Measurements from ENCODE around the gene PLA2G15. TPM values are rescaled to one million over a fixed set of nuclear protein-coding genes. Genes with fewer than 3 reads are reported as not detected.

PLA2G15 gene, protein sequence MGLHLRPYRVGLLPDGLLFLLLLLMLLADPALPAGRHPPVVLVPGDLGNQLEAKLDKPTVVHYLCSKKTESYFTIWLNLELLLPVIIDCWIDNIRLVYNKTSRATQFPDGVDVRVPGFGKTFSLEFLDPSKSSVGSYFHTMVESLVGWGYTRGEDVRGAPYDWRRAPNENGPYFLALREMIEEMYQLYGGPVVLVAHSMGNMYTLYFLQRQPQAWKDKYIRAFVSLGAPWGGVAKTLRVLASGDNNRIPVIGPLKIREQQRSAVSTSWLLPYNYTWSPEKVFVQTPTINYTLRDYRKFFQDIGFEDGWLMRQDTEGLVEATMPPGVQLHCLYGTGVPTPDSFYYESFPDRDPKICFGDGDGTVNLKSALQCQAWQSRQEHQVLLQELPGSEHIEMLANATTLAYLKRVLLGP
- 10 to 100 TPM; 11.2 to 15.5 TPM for total RNA-seq

DNA sequence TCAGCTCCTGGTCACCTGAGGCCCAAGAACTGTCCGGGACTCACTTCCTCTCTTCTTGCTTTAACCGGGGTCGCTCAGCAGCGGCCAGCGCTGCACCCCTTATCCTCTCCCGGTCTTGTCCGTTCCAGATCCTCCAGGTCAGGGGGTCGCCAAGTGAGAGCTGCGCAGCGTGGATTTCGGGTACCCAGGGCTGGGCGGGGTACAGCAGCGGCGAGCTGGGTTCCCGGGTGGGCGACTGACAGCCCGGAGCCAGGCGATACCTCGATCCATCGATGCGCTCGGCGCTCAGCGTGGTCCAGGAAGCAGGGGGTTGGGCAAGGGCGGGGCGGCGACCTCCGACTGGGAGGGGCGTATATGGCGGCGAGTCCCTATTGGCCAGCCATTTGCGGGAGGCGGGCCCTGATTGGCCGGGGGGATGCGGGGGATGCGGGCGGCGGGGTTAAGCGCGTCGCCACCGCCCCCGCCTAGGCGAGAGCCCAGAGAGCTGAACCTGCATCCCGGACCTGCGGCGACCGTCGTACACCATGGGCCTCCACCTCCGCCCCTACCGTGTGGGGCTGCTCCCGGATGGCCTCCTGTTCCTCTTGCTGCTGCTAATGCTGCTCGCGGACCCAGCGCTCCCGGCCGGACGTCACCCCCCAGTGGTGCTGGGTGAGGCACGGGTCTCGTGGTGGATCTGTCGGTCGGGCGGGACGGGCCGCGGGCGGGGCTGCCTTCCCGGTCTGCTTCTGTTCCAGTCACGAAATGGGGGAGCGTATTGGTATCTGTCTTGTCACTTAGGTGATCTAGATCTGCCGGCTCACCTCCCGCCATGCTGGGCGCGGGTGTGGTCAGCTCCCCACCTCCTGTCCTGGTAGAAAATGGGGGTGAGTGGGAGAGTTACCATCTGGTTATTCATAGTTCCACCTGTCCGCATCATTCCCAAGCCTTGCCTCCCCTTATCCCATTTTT is at the start of gene PLA2G15:
Gene PLA2G15 (plus strand): TSS at position 471 of the 951 bp plus-strand sequence. CDS start 54 bp downstream, at position 525.
- H3K27ac Mint-ChIP-seq: peak within 1 kb of the TSS; percentile 96
- peaks cover 13% of the 10 kb centered on the region for H3K36me3 Mint-ChIP-seq (ENCODE audit: low read depth)
- ATAC-seq (replicated peaks): peak; percentile 97
- H3K27me3 Mint-ChIP-seq: no peaks in the 10 kb centered on the region
- no peaks in the 10 kb centered on the region for H3K9me3 Mint-ChIP-seq
- peaks cover 11% of the 10 kb centered on the region for H3K4me1 Mint-ChIP-seq
- H3K4me3 Mint-ChIP-seq: peak within 1 kb of the TSS; percentile 99

DNA sequence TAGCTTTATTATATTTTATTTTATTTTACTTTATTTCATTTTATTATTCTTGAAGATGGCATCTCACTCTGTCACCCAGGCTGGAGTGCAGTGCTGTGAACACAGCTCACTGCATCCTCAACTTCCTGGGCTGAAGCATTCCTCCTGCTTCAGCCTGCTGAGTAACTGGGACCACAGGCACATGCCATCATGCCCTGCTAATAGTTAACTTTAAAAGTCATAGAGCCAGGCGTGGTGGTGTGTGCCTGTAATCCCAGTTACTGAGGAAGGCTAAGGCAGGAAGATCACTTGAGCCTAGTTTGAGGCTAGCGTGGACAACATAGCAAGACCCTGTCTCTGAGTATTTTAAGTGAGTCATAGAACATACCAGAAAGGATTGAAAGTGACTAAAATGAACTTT is 47.9 kb upstream of the PLA2G15 start:
- peaks cover 42% of the 10 kb centered on the region for H3K36me3 Mint-ChIP-seq (ENCODE audit: low read depth)
- no peaks in the 10 kb centered on the region for H3K9me3 Mint-ChIP-seq
- ATAC-seq (replicated peaks): no peak
- H3K27me3 Mint-ChIP-seq: no peaks in the 10 kb centered on the region
- H3K4me3 Mint-ChIP-seq: no peak overlapping the region
- peaks cover 7% of the 10 kb centered on the region for H3K4me1 Mint-ChIP-seq
- H3K27ac Mint-ChIP-seq: no peak overlapping the region

DNA sequence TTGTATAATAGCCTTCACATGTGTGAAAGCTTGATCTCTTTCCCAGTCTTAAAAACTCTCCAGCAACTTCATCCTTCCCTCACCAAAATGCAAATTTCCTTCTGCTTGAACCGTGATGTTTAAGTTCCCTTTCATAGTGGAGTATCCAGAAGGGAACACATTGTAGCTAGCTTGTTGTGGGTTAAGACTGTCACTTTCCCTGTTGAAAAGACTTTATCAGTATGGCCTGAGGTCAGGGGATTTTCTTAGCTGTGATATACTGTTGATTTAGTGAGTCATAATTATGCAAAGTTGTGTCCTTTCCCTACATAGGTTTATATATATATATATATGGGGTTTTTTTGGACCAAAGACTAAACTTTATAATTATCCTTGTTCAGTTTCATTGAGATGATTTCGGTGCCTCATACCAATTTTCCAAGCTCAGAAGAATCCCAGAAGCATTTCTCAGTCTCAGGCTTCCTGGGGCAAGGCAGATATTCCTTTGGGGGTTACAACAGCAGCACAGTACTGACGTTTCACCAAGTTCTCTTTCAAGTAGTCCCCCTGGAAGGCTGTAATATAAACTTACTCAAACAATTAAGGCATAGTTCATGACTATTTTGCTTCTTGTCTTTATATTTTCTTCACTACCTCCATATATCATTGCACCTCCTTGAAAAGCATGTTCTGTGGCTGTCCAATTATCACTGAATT is 44.9 kb upstream of the PLA2G15 start:
- Mint-ChIP-seq H3K27ac (peak overlapping the region; percentile 76), H3K4me1 (peaks cover 7% of the 10 kb centered on the region), H3K4me3 (peak overlapping the region; percentile 3), H3K27me3 (no peaks in the 10 kb centered on the region), H3K36me3 (ENCODE audit: low read depth) (peaks cover 25% of the 10 kb centered on the region), H3K9me3 (no peaks in the 10 kb centered on the region)
- ATAC-seq (replicated peaks): peak; percentile 93

DNA sequence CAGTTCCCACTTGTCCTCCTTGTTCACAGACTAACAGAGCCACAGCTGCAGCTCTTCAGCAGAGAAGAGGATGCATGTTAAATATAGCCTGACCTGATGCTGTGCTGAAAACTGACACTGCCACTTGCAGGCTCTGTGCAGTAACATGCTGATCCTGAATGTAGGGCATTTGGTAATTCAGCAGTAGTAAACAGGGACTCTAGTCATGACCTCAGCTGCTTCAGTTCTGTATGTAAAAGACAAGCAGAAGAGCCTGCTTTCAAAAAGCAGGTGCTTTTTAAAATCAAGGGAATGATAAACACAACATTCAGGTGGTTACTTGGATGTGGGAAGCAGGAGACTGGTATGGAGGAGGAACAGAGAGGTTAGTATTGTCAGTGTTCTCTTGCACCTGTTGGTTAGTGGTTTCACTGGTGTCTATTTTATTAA is 43.1 kb upstream of the PLA2G15 start:
- peaks cover 33% of the 10 kb centered on the region for H3K36me3 Mint-ChIP-seq (ENCODE audit: low read depth)
- H3K4me3 Mint-ChIP-seq: no peak overlapping the region
- ATAC-seq (replicated peaks): no peak
- H3K9me3 Mint-ChIP-seq: no peaks in the 10 kb centered on the region
- H3K27me3 Mint-ChIP-seq: no peaks in the 10 kb centered on the region
- H3K4me1 Mint-ChIP-seq: peaks cover 7% of the 10 kb centered on the region
- no peak overlapping the region for H3K27ac Mint-ChIP-seq

DNA sequence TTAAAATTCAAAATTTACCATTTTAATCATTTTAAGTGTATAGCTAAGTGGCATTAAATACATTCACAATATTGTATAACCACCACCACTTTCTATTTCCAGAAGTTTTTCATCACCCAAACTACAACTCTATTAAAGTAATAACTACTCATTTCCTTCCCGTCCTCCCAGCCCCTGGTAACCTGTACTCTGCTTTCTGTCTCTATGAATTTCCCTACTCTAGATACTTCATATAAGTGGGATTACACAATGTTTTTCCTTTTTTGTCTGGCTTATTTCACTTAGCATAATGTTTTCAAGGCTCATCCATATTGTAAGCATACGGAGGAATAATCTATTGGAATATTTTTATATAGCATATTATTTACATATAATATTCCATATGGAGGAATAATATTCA is 38.9 kb upstream of the PLA2G15 start:
- no peak for ATAC-seq (replicated peaks)
- Mint-ChIP-seq H3K4me1 (peaks cover 8% of the 10 kb centered on the region), H3K4me3 (no peak overlapping the region), H3K9me3 (no peaks in the 10 kb centered on the region), H3K27me3 (no peaks in the 10 kb centered on the region), H3K36me3 (ENCODE audit: low read depth) (peaks cover 38% of the 10 kb centered on the region), H3K27ac (no peak overlapping the region)

DNA sequence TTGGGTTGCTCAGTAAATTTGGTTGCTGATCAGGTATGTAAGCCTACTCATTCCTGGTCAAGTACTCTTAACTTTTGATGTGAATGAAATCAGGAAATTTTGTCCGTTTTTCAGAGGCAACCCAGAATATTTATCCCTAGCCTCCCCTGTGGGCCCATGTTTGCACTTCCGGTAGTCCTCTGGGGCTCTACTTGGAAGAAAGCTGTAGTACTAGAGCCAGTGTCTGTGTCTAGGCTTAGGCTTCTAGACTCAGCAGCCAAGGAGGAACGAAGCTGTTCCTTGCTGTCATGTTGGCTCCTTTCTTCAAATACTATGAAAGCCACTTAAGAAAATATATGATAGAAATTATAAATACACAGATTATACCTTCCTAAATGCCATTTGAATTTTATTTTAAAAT is 30.4 kb upstream of the PLA2G15 start:
- Mint-ChIP-seq H3K36me3 (ENCODE audit: low read depth) (peaks cover 51% of the 10 kb centered on the region), H3K4me3 (no peak overlapping the region), H3K27me3 (no peaks in the 10 kb centered on the region), H3K9me3 (no peaks in the 10 kb centered on the region), H3K4me1 (peaks cover 8% of the 10 kb centered on the region), H3K27ac (no peak overlapping the region)
- ATAC-seq (replicated peaks): no peak

DNA sequence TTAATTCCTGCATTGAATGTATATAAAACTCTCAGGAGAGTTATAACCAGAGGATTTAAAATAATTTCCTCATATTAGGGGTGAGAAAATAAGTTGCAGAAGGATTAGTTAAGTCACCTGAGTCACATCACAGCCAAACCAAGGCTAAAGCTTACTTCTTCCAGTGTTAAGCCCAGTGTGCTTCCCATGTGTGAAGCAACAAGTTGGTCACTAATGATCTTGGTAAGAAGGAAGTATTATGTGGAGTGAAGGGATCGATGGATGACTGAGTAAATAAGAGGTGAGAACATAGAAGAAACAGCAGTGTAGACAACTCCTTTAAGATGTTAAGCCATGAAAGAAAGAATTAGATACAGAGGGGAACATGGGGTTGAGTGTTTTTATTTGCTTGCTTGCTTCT is 29.9 kb upstream of the PLA2G15 start:
- no peaks in the 10 kb centered on the region for H3K27me3 Mint-ChIP-seq
- H3K4me3 Mint-ChIP-seq: no peak overlapping the region
- no peak for ATAC-seq (replicated peaks)
- H3K27ac Mint-ChIP-seq: peak overlapping the region; percentile 5
- H3K36me3 Mint-ChIP-seq (ENCODE audit: low read depth): peaks cover 57% of the 10 kb centered on the region
- H3K9me3 Mint-ChIP-seq: no peaks in the 10 kb centered on the region
- H3K4me1 Mint-ChIP-seq: peaks cover 8% of the 10 kb centered on the region

DNA sequence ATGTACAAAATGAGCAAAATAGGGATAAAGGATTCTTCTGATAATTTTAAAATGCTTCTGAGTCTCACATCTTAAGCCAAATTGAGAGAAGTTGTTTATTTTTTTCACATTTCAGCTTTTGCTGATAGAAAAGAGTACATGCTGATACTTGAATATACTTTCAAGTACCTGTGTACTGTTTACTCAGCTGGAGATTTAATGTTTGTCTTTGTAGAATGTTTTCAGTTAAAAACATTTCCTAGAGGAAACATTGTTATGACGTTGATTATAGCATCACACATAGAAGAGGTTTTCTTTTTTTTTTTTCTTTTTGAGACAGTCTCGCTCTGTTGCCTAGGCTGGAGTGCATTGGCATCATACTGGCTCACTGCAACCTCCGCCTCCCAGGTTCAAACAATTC is 28.9 kb upstream of the PLA2G15 start:
- Mint-ChIP-seq H3K4me1 (peaks cover 8% of the 10 kb centered on the region), H3K27me3 (no peaks in the 10 kb centered on the region), H3K9me3 (no peaks in the 10 kb centered on the region), H3K4me3 (no peak overlapping the region), H3K36me3 (ENCODE audit: low read depth) (peaks cover 59% of the 10 kb centered on the region), H3K27ac (peak overlapping the region; percentile 5)
- no peak for ATAC-seq (replicated peaks)

DNA sequence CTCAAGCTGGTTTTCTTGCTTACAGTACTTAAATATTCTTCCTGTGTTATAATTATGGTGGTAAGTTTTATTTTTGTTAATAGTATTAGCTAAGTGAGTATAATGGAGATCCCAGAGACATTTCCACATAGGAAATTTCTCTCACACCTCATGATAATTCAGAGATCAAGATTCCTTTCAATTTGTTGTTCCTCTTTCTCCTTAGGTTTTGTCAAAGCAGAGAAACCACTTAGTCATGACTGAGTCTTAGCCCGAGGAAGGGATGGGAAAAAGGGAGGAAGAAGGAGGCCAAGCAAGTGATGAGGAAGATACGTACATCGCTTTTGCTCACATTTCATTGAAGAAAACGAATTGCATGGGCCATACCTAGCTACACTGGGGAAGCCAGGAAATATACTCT is 27.7 kb upstream of the PLA2G15 start:
- H3K4me1 Mint-ChIP-seq: peaks cover 8% of the 10 kb centered on the region
- ATAC-seq (replicated peaks): no peak
- H3K27ac Mint-ChIP-seq: peak overlapping the region; percentile 51

DNA sequence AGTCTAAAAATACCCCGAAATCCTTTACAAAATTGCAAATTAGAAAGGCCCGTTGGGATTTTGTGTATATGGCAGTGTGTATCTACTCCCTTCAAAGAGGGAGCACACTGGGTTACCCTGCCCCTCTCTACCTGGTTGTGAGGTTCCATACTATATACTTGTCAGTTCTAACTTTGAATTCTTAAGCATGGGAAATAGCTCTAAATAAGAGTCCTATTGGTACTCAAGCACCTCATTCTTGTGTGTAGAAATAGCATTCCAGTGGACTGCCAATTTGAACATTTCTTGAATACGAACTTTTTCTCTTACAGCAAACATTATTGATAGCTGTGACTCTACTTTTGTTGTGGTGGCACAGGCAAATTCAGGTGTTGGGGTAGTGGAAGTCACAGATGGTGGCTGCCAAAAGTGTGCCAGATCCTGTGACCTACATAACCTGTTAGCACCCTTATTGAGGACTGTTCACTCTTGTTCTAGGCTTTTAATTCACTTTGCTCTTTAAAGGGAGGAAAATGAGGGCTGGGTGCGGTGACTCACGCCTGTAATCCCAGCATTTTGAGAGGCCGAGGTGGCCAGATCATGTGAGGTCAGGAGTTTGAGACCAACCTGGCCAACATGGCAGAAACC is 25.3 kb upstream of the PLA2G15 start:
- H3K27ac Mint-ChIP-seq: peak overlapping the region; percentile 76
- peaks cover 8% of the 10 kb centered on the region for H3K4me1 Mint-ChIP-seq
- no peak overlapping the region for H3K4me3 Mint-ChIP-seq
- H3K9me3 Mint-ChIP-seq: no peaks in the 10 kb centered on the region
- peaks cover 75% of the 10 kb centered on the region for H3K36me3 Mint-ChIP-seq (ENCODE audit: low read depth)
- no peak for ATAC-seq (replicated peaks)
- H3K27me3 Mint-ChIP-seq: no peaks in the 10 kb centered on the region

More for the DNA sequence above, 27.7 kb upstream of the PLA2G15 start:
- Mint-ChIP-seq H3K27me3 (no peaks in the 10 kb centered on the region), H3K9me3 (no peaks in the 10 kb centered on the region), H3K36me3 (ENCODE audit: low read depth) (peaks cover 71% of the 10 kb centered on the region), H3K4me3 (no peak overlapping the region)

DNA sequence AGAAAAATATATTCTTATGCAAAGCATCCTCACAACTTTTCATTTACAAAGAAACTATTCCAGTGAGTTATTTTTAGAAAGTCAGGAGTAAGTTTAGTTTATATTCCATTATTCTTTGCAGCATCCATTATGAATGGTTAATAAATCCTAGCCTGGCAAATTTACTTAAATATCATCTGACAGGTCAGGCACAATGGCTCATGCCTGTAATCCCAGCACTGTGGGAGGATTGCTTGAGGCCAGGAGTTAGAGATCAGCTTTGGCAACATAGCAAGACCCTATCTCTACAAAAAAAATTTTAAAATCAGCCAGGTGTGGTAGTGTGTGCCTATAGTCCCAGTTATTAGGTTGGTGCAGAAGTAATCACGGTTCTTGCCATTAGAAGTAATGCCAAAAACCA is 22.1 kb upstream of the PLA2G15 start:
- peak overlapping the region; percentile 36 for H3K27ac Mint-ChIP-seq
- peaks cover 5% of the 10 kb centered on the region for H3K4me1 Mint-ChIP-seq
- no peak for ATAC-seq (replicated peaks)
- H3K27me3 Mint-ChIP-seq: no peaks in the 10 kb centered on the region
- H3K4me3 Mint-ChIP-seq: no peak overlapping the region
- no peaks in the 10 kb centered on the region for H3K9me3 Mint-ChIP-seq
- H3K36me3 Mint-ChIP-seq (ENCODE audit: low read depth): peaks cover 74% of the 10 kb centered on the region

DNA sequence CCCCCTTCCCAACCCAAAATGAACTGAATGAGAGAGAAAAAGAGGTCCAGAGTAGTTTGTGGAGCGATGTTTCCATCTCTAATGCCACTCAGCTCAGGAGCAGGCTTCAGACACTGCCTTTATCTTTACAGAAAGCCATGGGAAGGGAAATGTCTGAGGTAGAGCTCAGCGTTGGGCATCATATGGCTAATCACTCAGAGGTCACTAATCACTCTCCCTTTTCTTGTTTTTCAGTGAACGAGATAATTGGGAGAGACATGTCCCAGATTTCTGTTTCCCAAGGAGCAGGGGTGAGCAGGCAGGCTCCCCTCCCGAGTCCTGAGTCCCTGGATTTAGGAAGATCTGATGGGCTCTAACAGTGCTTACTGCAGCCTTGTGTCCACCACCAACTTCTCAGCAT is 19.1 kb upstream of the PLA2G15 start:
- H3K4me1 Mint-ChIP-seq: peaks cover 5% of the 10 kb centered on the region
- no peaks in the 10 kb centered on the region for H3K9me3 Mint-ChIP-seq
- peaks cover 65% of the 10 kb centered on the region for H3K36me3 Mint-ChIP-seq (ENCODE audit: low read depth)
- peak overlapping the region; percentile 62 for H3K27ac Mint-ChIP-seq
- no peaks in the 10 kb centered on the region for H3K27me3 Mint-ChIP-seq
- no peak for ATAC-seq (replicated peaks)
- no peak overlapping the region for H3K4me3 Mint-ChIP-seq

DNA sequence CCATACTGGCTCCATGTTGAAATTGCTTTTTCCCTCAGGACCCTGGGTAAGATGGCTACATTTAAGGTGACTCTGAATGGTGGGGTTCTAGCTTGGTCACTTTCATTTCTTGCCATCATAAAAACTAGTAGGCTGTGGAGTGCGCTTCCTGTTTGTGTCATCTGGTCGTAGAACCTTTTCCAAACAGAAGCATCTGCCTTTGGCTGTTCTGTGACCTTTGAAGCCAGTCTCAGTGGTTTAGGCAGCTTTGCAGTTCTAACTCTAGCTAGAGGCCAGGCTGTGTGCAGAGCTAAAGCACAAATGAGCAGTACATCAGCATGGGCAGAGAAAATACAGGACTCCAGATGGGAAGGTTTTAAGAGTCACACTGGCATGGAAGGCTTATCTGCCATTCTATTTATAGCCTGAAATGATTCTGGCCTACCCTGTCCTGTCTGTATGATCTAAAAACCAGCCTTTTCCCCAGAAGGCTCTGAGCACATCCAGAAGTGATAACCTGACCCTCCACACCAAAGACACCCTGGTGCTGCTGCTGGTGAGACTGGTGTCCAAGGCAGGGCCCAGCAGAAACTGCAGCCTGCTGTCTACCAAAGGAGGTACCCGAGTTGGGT is 17.9 kb upstream of the PLA2G15 start:
- Mint-ChIP-seq H3K9me3 (no peaks in the 10 kb centered on the region), H3K4me3 (peak overlapping the region; percentile 44), H3K27ac (peak overlapping the region; percentile 82), H3K4me1 (peaks cover 5% of the 10 kb centered on the region), H3K36me3 (ENCODE audit: low read depth) (peaks cover 54% of the 10 kb centered on the region), H3K27me3 (no peaks in the 10 kb centered on the region)
- peak; percentile 81 for ATAC-seq (replicated peaks)

All from activated T-helper 17 cell treated with anti-CD3 and anti-CD28 coated beads, Interleukin-2, amount 50 U/mL, for 72 hours (primary cell).